SU-DHL-6 (cell line): ENCODE measurements around the gene AGPAT3.

ENCODE experiments used
- H2AFZ ChIP-seq: fragments of 200-600 bp; sonication (generic); 2 replicates; pipeline ENCODE4 v1.6.1; 2014; ENCODE audit warnings: low read depth, mild to moderate bottlenecking, moderate library complexity, mixed read lengths, antibody characterized with exemption, low read length; ENCODE audit not compliant: severe bottlenecking
- H3F3A ChIP-seq: fragments of 200-600 bp; shearing (Covaris generic); 2 replicates; pipeline ENCODE4 v1.6.0; 2016; ENCODE audit warnings: antibody characterized with exemption, mild to moderate bottlenecking; ENCODE audit not compliant: insufficient read depth
- H3K27ac ChIP-seq: fragments of 200-600 bp; sonication (generic); 2 replicates; pipeline ENCODE4 v1.5.1; 2016; ENCODE audit warnings: low read depth, mild to moderate bottlenecking, low read length, moderate library complexity, mixed read lengths
- H3K27me3 ChIP-seq: fragments of 200-600 bp; sonication (generic), shearing (Covaris generic); 2 replicates; pipeline ENCODE4 v1.6.0; 2014; ENCODE audit warnings: mild to moderate bottlenecking, low read length
- H3K36me3 ChIP-seq: fragments of 200-600 bp; sonication (generic); 2 replicates; pipeline ENCODE4 v1.6.1; 2014; ENCODE audit warnings: mild to moderate bottlenecking, low read length, mixed read lengths
- H3K4me2 ChIP-seq: fragments of 300-600, 200-600 bp; shearing (Covaris generic), sonication (generic); 2 replicates; pipeline ENCODE4 v1.6.0; 2014; ENCODE audit warnings: low read length, low read depth, mild to moderate bottlenecking; ENCODE audit not compliant: poor library complexity, severe bottlenecking
- H3K4me3 ChIP-seq: fragments of 200-600 bp; sonication (generic); 2 replicates; pipeline ENCODE4 v1.5.1; 2014; ENCODE audit warnings: antibody characterized with exemption, low read length, mild to moderate bottlenecking, mixed read lengths; ENCODE audit not compliant: insufficient read depth, poor library complexity, severe bottlenecking
- H3K79me2 ChIP-seq: fragments of 200-600 bp; sonication (generic); 2 replicates; pipeline ENCODE4 v1.6.1; 2014; ENCODE audit warnings: mild to moderate bottlenecking, low read length, moderate library complexity; ENCODE audit not compliant: insufficient read depth
- H3K9ac ChIP-seq: fragments of 200-600 bp; sonication (generic); 2 replicates; pipeline ENCODE4 v1.7.0; 2014; ENCODE audit warnings: mild to moderate bottlenecking, low read length
- H3K9me2 ChIP-seq: fragments of 200-600 bp; sonication (generic); replicated peaks from 2 replicates; pipeline ENCODE4 v1.6.1; 2014; ENCODE audit warnings: low read length; ENCODE audit not compliant: insufficient read depth
- H3K9me3 ChIP-seq: fragments of 200-600 bp; sonication (generic); 2 replicates; pipeline ENCODE4 v1.6.1; 2014; ENCODE audit warnings: low read length, mixed read lengths; ENCODE audit not compliant: insufficient read depth
- H4K20me1 ChIP-seq: fragments of 200-600 bp; sonication (generic); 2 replicates; pipeline ENCODE4 v1.6.1; 2014; ENCODE audit warnings: low read depth, mild to moderate bottlenecking, antibody characterized with exemption, low read length, moderate library complexity, mixed read lengths
- EZH2phosphoT487 ChIP-seq: fragments of 200-600 bp; sonication (generic), shearing (Covaris generic); conservative IDR thresholded peaks from 2 replicates; pipeline ENCODE4 v1.6.1; 2018; ENCODE audit warnings: mild to moderate bottlenecking, antibody characterized with exemption, low read length, moderate library complexity, mixed read lengths
- TF ChIP-seq, protein P1 (sequence below): fragments of 200-600 bp; sonication (generic); IDR thresholded peaks from one replicate; pipeline ENCODE4 v1.5.1; 2017; ENCODE audit warnings: antibody characterized with exemption, mild to moderate bottlenecking, low read length, moderate library complexity; ENCODE audit not compliant: insufficient read depth, poor library complexity, severe bottlenecking

AGPAT3 gene

GRCh38 chr21:43858806-43859648 lies 6.0 kb upstream of the AGPAT3 start:
- no peak overlapping the region for H3K27ac ChIP-seq
- no peak overlapping the region for H3K9ac ChIP-seq
- no peak for TF ChIP-seq EZH2phosphoT487
- TF ChIP-seq, protein P1, sequence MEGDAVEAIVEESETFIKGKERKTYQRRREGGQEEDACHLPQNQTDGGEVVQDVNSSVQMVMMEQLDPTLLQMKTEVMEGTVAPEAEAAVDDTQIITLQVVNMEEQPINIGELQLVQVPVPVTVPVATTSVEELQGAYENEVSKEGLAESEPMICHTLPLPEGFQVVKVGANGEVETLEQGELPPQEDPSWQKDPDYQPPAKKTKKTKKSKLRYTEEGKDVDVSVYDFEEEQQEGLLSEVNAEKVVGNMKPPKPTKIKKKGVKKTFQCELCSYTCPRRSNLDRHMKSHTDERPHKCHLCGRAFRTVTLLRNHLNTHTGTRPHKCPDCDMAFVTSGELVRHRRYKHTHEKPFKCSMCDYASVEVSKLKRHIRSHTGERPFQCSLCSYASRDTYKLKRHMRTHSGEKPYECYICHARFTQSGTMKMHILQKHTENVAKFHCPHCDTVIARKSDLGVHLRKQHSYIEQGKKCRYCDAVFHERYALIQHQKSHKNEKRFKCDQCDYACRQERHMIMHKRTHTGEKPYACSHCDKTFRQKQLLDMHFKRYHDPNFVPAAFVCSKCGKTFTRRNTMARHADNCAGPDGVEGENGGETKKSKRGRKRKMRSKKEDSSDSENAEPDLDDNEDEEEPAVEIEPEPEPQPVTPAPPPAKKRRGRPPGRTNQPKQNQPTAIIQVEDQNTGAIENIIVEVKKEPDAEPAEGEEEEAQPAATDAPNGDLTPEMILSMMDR, result no peak
- H4K20me1 ChIP-seq, result no peaks in the 10 kb centered on the region
- no peaks in the 10 kb centered on the region for H3K79me2 ChIP-seq
- H2AFZ ChIP-seq, result no peak overlapping the region
- no peaks in the 10 kb centered on the region for H3K27me3 ChIP-seq
- no peaks in the 10 kb centered on the region for H3K9me3 ChIP-seq
- H3K9me2 ChIP-seq, result no peaks in the 10 kb centered on the region
- no peak overlapping the region for H3K4me2 ChIP-seq
- H3F3A ChIP-seq, result no peaks in the 10 kb centered on the region
- H3K36me3 ChIP-seq, result no peaks in the 10 kb centered on the region
- no peak overlapping the region for H3K4me3 ChIP-seq

GRCh38 chr21:43859747-43860214 lies 5.2 kb upstream of the AGPAT3 start:
- Histone ChIP-seq H2AFZ (no peak overlapping the region), H3K9me2 (no peaks in the 10 kb centered on the region), H3K9me3 (no peaks in the 10 kb centered on the region), H3K79me2 (no peaks in the 10 kb centered on the region), H3K36me3 (no peaks in the 10 kb centered on the region), H3K4me2 (no peak overlapping the region), H3K27ac (no peak overlapping the region), H3K27me3 (no peaks in the 10 kb centered on the region), H3K4me3 (no peak overlapping the region), H4K20me1 (no peaks in the 10 kb centered on the region), H3F3A (no peaks in the 10 kb centered on the region), H3K9ac (no peak overlapping the region)
- TF ChIP-seq, protein P1, result no peak
- TF ChIP-seq EZH2phosphoT487, result no peak

DNA sequence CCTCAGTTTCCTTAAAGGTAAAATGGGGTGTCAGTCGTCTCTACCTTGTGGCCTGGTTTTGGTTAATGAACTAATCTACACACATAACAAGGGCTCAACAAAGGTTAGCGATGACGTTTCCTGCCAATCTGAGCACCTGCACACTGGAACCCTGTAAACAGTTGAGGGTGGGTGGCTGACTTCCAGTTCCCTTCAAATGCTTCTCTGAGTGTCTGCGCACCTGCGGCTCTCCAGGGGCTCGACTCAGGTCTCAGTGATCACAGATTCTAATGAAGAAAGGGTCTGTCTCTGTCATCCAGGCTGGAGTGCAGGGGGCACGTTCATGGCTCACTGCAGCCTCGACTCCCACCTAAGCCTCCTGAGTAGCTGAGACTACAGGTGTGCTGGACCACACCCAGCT lies 3.3 kb upstream of the AGPAT3 start:
- TF ChIP-seq, protein P1, result no peak
- TF ChIP-seq EZH2phosphoT487, result no peak
- Histone ChIP-seq H3K4me2 (no peak overlapping the region), H3K36me3 (no peaks in the 10 kb centered on the region), H3K4me3 (no peak overlapping the region), H3K9me3 (no peaks in the 10 kb centered on the region), H3K27me3 (no peaks in the 10 kb centered on the region), H3K9me2 (no peaks in the 10 kb centered on the region), H3F3A (no peaks in the 10 kb centered on the region), H2AFZ (no peak overlapping the region), H4K20me1 (no peaks in the 10 kb centered on the region), H3K79me2 (no peaks in the 10 kb centered on the region), H3K9ac (no peak overlapping the region), H3K27ac (no peak overlapping the region)
